Measurements from ENCODE around the gene UGT1A8.

UGT1A8 gene

DNA sequence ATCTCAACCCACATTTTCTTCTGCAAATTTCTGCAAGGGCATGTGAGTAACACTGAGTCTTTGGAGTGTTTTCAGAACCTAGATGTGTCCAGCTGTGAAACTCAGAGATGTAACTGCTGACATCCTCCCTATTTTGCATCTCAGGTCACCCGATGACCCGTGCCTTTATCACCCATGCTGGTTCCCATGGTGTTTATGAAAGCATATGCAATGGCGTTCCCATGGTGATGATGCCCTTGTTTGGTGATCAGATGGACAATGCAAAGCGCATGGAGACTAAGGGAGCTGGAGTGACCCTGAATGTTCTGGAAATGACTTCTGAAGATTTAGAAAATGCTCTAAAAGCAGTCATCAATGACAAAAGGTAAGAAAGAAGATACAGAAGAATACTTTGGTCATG, 150.6 kb downstream of the UGT1A8 start:
- no peak for DNase-seq (ENCODE audit: low read depth)

- no peak for DNase-seq (ENCODE audit: low read depth)
Measured at GRCh38 chr2:233769260-233769659, 151.8 kb downstream of the UGT1A8 start.

DNA sequence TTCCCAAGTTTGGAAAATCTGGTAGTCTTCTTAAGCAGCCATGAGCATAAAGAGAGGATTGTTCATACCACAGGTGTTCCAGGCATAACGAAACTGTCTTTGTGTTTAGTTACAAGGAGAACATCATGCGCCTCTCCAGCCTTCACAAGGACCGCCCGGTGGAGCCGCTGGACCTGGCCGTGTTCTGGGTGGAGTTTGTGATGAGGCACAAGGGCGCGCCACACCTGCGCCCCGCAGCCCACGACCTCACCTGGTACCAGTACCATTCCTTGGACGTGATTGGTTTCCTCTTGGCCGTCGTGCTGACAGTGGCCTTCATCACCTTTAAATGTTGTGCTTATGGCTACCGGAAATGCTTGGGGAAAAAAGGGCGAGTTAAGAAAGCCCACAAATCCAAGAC, 154.7 kb downstream of the UGT1A8 start:
- no peak for DNase-seq (ENCODE audit: low read depth)

- no peak for DNase-seq (ENCODE audit: low read depth)
Measured at GRCh38 chr2:233772583-233772982, 155.2 kb downstream of the UGT1A8 start.

- no peak for DNase-seq (ENCODE audit: low read depth)
Measured at GRCh38 chr2:233773854-233774253, 156.4 kb downstream of the UGT1A8 start.

- DNase-seq (ENCODE audit: low read depth): no peak
Measured at GRCh38 chr2:233775414-233775813, 158.0 kb downstream of the UGT1A8 start.

- no peak for DNase-seq (ENCODE audit: low read depth)
Measured at GRCh38 chr2:233778030-233778429, 160.6 kb downstream of the UGT1A8 start, which contains the start of gene MROH2A. Gene MROH2A, plus strand, starts transcription at chr2:233778330. Its CDS starts 1,029 bp downstream, at chr2:233779359.

DNA sequence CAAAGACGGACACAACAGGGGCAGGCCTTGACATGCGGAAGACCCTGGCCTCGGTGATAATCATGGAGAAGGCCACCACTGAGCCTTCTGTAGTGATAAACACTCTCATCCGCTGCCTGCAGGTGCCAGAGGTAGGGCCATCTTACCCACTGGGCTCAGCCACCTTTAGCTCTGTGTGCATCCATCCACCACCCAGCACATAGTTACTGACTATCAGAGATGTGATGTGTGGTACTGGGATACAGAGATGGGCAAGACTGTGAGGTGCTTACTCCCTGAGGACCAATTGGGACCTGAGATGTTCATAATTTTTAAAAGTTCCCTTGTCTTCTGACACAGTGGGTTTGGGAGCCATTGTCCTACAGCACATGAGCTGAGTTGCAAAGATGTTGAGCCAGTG, 162.3 kb downstream of the UGT1A8 start:
- no peak for DNase-seq (ENCODE audit: low read depth)

- DNase-seq (ENCODE audit: low read depth): no peak
Measured at GRCh38 chr2:233780771-233781170, 163.3 kb downstream of the UGT1A8 start.

DNA sequence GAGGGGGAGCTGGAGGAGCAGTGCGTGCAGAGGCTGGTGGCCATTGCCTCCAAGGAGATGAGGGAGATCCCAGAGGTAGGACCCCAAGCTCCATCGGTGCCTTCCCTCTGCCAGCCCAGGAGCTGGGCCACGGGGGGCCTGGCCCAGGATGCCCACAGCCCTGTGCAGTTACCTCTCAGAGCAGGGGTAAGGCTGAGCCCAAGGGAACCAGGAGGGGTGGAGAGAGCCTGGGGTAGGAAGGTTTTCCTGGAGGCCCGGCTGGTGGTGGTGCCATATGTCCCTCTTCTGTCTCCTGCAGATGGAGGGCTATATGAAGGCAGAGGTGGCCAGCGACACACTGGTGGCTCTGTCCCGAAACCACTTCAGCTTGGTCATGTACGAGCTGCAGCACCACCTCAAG, 172.1 kb downstream of the UGT1A8 start:
- no peak for DNase-seq (ENCODE audit: low read depth)

- DNase-seq (ENCODE audit: low read depth): no peak
Measured at GRCh38 chr2:233791151-233791882, 173.9 kb downstream of the UGT1A8 start.

DNA sequence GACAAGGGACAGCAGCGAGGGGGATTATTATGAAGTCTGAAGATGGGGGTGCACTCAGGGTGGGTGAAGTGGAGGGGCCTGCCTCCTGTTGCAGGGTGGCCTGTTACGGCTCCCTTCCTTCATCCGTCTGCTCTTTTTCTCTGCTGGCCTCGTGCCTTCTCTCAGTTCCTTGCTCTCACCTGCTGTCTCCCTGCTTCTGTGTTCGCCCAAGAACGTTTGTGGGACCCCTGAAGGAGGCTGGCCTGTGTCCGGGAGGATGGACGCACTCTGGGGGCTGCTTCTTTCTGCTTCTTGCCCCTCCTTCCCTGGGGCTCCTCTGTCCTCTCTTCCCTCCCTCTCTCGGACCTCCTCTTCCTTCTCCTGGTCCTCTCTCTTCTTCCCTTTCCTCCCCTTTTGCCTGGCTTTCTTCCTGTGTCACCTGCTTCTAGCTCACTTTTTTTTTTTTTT, 174.5 kb downstream of the UGT1A8 start:
- DNase-seq (ENCODE audit: low read depth): no peak

GRCh38 chr2:233792720-233793119, 175.3 kb downstream of the UGT1A8 start:
- DNase-seq (ENCODE audit: low read depth): no peak

DNA sequence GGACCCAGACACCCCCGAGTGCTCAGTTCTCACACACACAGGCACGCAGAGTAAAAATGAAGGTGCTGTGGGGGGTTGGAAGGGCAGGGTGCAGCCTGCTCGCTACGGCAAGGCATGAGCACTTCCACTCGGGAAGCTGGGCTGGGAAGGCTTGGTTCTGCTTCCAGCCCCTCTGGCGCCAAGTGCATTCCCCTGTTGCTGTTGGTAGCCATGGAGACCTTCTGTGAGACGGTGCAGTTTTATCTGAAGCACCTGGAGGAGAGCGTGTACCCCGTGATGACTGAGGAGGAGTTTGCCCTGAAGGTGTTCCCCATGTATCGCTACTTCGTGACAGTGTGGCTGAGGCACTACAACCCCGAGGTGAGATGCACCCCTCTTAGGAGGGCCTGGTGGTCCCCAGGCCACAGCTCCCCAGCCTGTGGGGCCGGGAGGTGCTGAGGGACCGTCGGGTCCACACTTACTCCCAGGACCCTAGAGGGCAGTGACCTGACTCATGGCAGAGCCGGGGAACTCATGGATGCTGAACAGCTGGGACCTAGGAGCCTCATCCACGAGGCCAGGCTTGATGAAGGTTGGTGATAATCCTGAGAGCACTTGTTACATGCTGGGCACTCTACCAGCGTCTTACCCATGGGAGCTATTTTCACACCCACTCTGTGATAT, 176.2 kb downstream of the UGT1A8 start:
- no peak for DNase-seq (ENCODE audit: low read depth)

GRCh38 chr2:233794128-233794658, 176.8 kb downstream of the UGT1A8 start:
- DNase-seq (ENCODE audit: low read depth): no peak

DNA sequence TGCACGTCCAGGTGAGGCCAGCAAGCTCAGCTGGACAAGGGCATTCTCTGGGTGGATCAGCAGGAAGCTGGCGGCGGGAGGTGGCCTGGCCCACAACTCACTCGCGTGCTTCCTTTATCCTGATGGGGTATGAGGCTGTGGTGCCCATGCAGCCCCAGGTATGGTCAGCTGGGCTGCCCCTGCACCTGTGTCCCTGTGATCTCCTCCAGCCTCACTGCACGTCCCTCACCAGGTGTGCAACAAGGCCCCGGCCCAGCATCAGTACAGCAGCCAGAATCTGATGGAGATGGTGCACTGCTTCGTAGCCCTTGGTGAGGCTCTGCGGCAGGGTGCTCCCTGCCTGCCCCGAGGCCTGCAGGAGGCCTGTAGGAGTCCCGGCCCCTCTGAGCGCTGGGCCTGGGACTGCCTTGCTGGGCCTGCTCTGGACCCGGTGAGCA, 178.3 kb downstream of the UGT1A8 start:
- DNase-seq (ENCODE audit: low read depth): no peak

- no peak for DNase-seq (ENCODE audit: low read depth)
Measured at GRCh38 chr2:233796254-233796653, 178.8 kb downstream of the UGT1A8 start.

GRCh38 chr2:233798335-233799086, 181.1 kb downstream of the UGT1A8 start:
- DNase-seq (ENCODE audit: low read depth): no peak

DNA sequence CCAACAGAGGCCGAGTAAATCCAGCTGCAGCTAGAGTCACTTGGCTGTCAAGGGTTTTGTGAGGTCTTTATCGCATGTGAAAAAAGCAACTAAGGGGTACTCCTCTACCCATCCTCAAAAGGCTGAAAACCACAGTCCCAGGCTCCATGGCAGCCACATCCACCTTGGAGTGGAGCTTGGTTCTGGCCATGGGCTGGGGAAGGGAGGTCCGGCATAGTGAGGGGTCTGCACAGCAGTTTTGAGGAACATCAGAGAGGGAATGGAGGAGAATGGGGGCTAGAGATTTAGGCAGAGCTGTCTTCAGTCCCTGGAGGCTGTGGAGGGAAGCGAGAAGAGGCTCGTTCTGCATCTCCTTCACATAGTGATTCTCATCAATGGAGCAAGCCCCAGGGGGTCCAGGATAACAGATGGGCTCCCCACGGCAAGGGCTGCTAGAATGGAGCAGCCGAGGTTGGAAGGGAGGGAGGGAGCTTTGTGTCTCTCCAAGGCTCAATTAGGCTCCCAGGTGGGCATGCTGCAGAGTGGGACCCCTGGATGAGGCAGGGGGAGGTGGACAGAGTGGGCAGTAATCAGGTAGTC, 181.7 kb downstream of the UGT1A8 start:
- no peak for DNase-seq (ENCODE audit: low read depth)

DNA sequence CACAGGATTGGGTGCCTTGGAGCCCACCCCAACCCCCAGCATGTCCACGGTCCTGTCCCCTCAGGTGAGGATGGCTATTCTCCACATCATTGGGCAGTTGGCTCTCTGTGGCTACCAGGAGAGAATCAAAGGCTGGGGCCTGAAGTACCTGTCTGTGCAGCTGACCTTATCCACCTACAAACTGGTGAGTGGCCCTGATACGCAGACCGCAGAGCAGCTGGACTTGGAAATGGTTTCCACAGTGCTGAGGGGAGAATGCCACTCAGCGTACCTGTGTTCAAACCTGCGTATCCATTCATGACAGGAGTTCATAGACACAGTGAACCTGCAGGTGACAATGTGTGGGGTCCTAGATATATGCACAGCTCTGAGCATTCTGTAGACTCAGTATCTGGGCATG, 182.3 kb downstream of the UGT1A8 start:
- no peak for DNase-seq (ENCODE audit: low read depth)

GRCh38 chr2:233800208-233800607, 182.8 kb downstream of the UGT1A8 start:
- no peak for DNase-seq (ENCODE audit: low read depth)

Measured in fibroblast of the conjunctiva (primary cell).